OCI-LY1 (cell line): ENCODE results near the gene CAMKK1.

ENCODE experiments used
- H2AFZ ChIP-seq: fragments of 200-600 bp; sonication (generic), shearing (Covaris generic); 2 replicates; pipeline ENCODE4 v1.6.0; 2014; ENCODE audit warnings: antibody characterized with exemption, mild to moderate bottlenecking, low read length
- H3F3A ChIP-seq: fragments of 200-600 bp; sonication (generic), shearing (Covaris generic); 2 replicates; pipeline ENCODE4 v1.6.0; 2014; ENCODE audit warnings: mild to moderate bottlenecking, antibody characterized with exemption, low read length, moderate library complexity; ENCODE audit not compliant: insufficient read depth
- H3K27ac ChIP-seq: fragments of 200-600 bp; sonication (generic); 2 replicates; pipeline ENCODE4 v1.5.1; 2014; ENCODE audit warnings: low read length, mixed run types, mild to moderate bottlenecking, low read depth; ENCODE audit not compliant: poor library complexity, severe bottlenecking
- H3K27me3 ChIP-seq: fragments of 200-600 bp; sonication (generic); 2 replicates; pipeline ENCODE4 v1.6.0; 2014; ENCODE audit warnings: antibody characterized with exemption, mild to moderate bottlenecking, low read length, moderate library complexity; ENCODE audit not compliant: insufficient read depth
- H3K36me3 ChIP-seq: fragments of 200-600 bp; sonication (generic); 2 replicates; pipeline ENCODE4 v1.6.1; 2014; ENCODE audit warnings: mild to moderate bottlenecking, antibody characterized with exemption, low read length, moderate library complexity, mixed read lengths; ENCODE audit not compliant: insufficient read depth
- H3K4me1 ChIP-seq: fragments of 200-600 bp; sonication (generic); 2 replicates; pipeline ENCODE4 v1.5.1; 2014; ENCODE audit warnings: mild to moderate bottlenecking, low read length, moderate library complexity; ENCODE audit not compliant: insufficient read depth, severe bottlenecking
- H3K4me2 ChIP-seq: fragments of 200-600 bp; sonication (generic), shearing (Covaris generic); 2 replicates; pipeline ENCODE4 v1.6.1; 2014; ENCODE audit warnings: low read length
- H3K4me3 ChIP-seq: fragments of 200-600 bp; sonication (generic); 2 replicates; pipeline ENCODE4 v1.5.1; 2014; ENCODE audit warnings: low read length, low read depth, mild to moderate bottlenecking, mixed read lengths; ENCODE audit not compliant: poor library complexity, severe bottlenecking
- H3K79me2 ChIP-seq: fragments of 200-600 bp; shearing (Covaris generic); 2 replicates; pipeline ENCODE4 v1.6.1; 2016; ENCODE audit warnings: mixed run types, low read length, mixed read lengths; ENCODE audit not compliant: insufficient read depth
- H3K9ac ChIP-seq: fragments of 200-600 bp; sonication (generic), shearing (Covaris generic); 2 replicates; pipeline ENCODE4 v1.6.1; 2014; ENCODE audit warnings: mild to moderate bottlenecking, low read length, mixed read lengths
- H3K9me2 ChIP-seq: fragments of 200-600 bp; sonication (generic), shearing (Covaris generic); 2 replicates; pipeline ENCODE4 v1.6.1; 2014; ENCODE audit warnings: low read depth, mild to moderate bottlenecking, low read length, mixed read lengths
- H3K9me3 ChIP-seq: fragments of 200-600 bp; shearing (Covaris generic); 2 replicates; pipeline ENCODE4 v1.6.1; 2014; ENCODE audit warnings: low read length, mixed read lengths
- H4K20me1 ChIP-seq: fragments of 200-600 bp; sonication (generic), shearing (Covaris generic); 2 replicates; pipeline ENCODE4 v1.6.0; 2016; ENCODE audit warnings: mild to moderate bottlenecking, low read length; ENCODE audit not compliant: insufficient read depth
- CTCF ChIP-seq: fragments of 200-600 bp; sonication (generic), shearing (Covaris generic); IDR thresholded peaks from 2 replicates; pipeline ENCODE4 v1.5.1; 2017; ENCODE audit warnings: mild to moderate bottlenecking, antibody characterized with exemption, low read length, moderate library complexity, mixed read lengths
- EZH2 ChIP-seq: fragments of 200-600 bp; sonication (generic), shearing (Covaris generic); IDR thresholded peaks from 2 replicates; pipeline ENCODE4 v1.8.0; 2017; ENCODE audit warnings: borderline replicate concordance, mixed run types, mild to moderate bottlenecking, antibody characterized with exemption, low read length, moderate library complexity, mixed read lengths

The CAMKK1 gene

GRCh38 chr17:3915581-3915994 is 22.7 kb upstream of the CAMKK1 start:
- Histone ChIP-seq H3K79me2 (no peaks in the 10 kb centered on the region), H3K4me1 (peaks cover 37% of the 10 kb centered on the region), H3K27ac (no peak overlapping the region), H3K9me3 (no peaks in the 10 kb centered on the region), H3K27me3 (0 out of 2 replicates have a peak, but pooled peaks cover 6% of the 10 kb centered on the region), H3K4me3 (no peak overlapping the region), H2AFZ (no peak overlapping the region), H3F3A (no peaks in the 10 kb centered on the region), H3K4me2 (no peak overlapping the region), H3K36me3 (no peaks in the 10 kb centered on the region), H3K9me2 (no peaks in the 10 kb centered on the region), H3K9ac (no peak overlapping the region), H4K20me1 (no peaks in the 10 kb centered on the region)
- TF ChIP-seq CTCF = no peak
- no peak for TF ChIP-seq EZH2

- Histone ChIP-seq H2AFZ (no peak overlapping the region), H3K4me3 (no peak overlapping the region), H4K20me1 (no peaks in the 10 kb centered on the region), H3K9ac (no peak overlapping the region), H3K9me2 (no peaks in the 10 kb centered on the region), H3F3A (no peaks in the 10 kb centered on the region), H3K79me2 (no peaks in the 10 kb centered on the region), H3K4me2 (peak overlapping the region; percentile 13; the same call in 1 of the 2 replicates), H3K9me3 (no peaks in the 10 kb centered on the region), H3K27me3 (0 out of 2 replicates have a peak, but pooled peaks cover 6% of the 10 kb centered on the region), H3K27ac (no peak overlapping the region), H3K36me3 (no peaks in the 10 kb centered on the region), H3K4me1 (peaks cover 37% of the 10 kb centered on the region)
- no peak for TF ChIP-seq EZH2
- TF ChIP-seq CTCF = no peak
Measured at GRCh38 chr17:3914312-3914670, 21.4 kb upstream of the CAMKK1 start.

GRCh38 chr17:3913531-3914311 is 20.9 kb upstream of the CAMKK1 start:
- H3K9me2 ChIP-seq = no peaks in the 10 kb centered on the region
- no peak overlapping the region for H3K9ac ChIP-seq
- no peak overlapping the region for H2AFZ ChIP-seq
- H3K27me3 ChIP-seq = 0 out of 2 replicates have a peak, but pooled peaks cover 6% of the 10 kb centered on the region
- H3K4me2 ChIP-seq = peak overlapping the region; percentile 13; the same call in 1 of the 2 replicates
- H3K4me1 ChIP-seq = peaks cover 37% of the 10 kb centered on the region
- no peaks in the 10 kb centered on the region for H4K20me1 ChIP-seq
- H3F3A ChIP-seq = no peaks in the 10 kb centered on the region
- no peak overlapping the region for H3K27ac ChIP-seq
- no peaks in the 10 kb centered on the region for H3K36me3 ChIP-seq
- no peak overlapping the region for H3K4me3 ChIP-seq
- H3K79me2 ChIP-seq = no peaks in the 10 kb centered on the region
- H3K9me3 ChIP-seq = no peaks in the 10 kb centered on the region
- peak; percentile 97 for TF ChIP-seq CTCF
- no peak for TF ChIP-seq EZH2
